K562 (cell line): ENCODE measurements around the gene KIAA0825. TPM values are rescaled to one million over a fixed set of nuclear protein-coding genes. Genes with fewer than 3 reads are reported as not detected.

ENCODE experiments used
- ATAC-seq: fragments of 200-7000 bp; cut with Tn5 transposase; 3 replicates; pipeline ENCODE4 v1.9.1; 2020; ENCODE audit warnings: moderate library complexity
- BruUV-seq: library from RNA; stranded (reverse); fragments of 400-500 nt; replicated peaks from 2 replicates; lab custom pipeline; 2021; lab: Mats Ljungman, UMichigan
- CTCF ChIA-PET: fragments of 300-600 bp; formaldehyde crosslinking; extraction: SDS; loops from one replicate; lab custom pipeline; 2021; ENCODE audit warnings: low intra/inter-chr PET ratio; lab: Yijun Ruan, JAX
- POLR2A ChIA-PET: fragments of 300-600, 350-650 bp; sonication (Branson Sonifier 250); formaldehyde crosslinking; extraction: SDS; loops from one replicate; lab custom pipeline; 2021; ENCODE audit warnings: antibody characterized with exemption, inconsistent platforms; lab: Yijun Ruan, JAX
- DNase-seq, 4 experiments: peaks; one replicate each; pipeline versions ENCODE4 v3.0.0 to v3.0.0-alpha.2; 2011 to 2018; ENCODE audit warnings: low spot score in 3 of 4, mixed read lengths in 3 of 4; ENCODE audit errors: extremely low read depth in 1 of 4
- FAIRE-seq: peaks from 2 replicates; lab custom pipeline; 2011; peaks lifted over from hg19 to GRCh38; lab: Jason Lieb, UNC
- H2AFZ ChIP-seq: 2 replicates; pipeline ENCODE4 v1.6.0; 2011; ENCODE audit warnings: low read depth, low read length, control low read depth, inconsistent platforms
- H3K27ac ChIP-seq: fragments of 200-600 bp; 3 replicates; pipeline ENCODE4 v1.8.0; 2011; ENCODE audit warnings: low read depth, mild to moderate bottlenecking, control low read depth, inconsistent platforms, low read length, moderate library complexity, mixed read lengths; ENCODE audit errors: extremely low read depth
- H3K27me3 ChIP-seq, 2 experiments: fragments of 300-600 bp in 1 of 2; 2 replicates in 1 of 2; 3 replicates in 1 of 2; pipeline versions ENCODE4 v1.6.0 to v1.8.0; 2011; ENCODE audit warnings: inconsistent platforms in 2 of 2, low read length in 2 of 2, mild to moderate bottlenecking in 1 of 2, mixed read lengths in 1 of 2, moderate library complexity in 1 of 2; ENCODE audit not compliant: control insufficient read depth in 2 of 2, insufficient read depth in 2 of 2
- H3K36me3 ChIP-seq: fragments of 300-600 bp; 3 replicates; pipeline ENCODE4 v1.8.0; 2011; ENCODE audit warnings: mild to moderate bottlenecking, low read length, inconsistent platforms; ENCODE audit not compliant: control insufficient read depth, insufficient read depth
- H3K4me1 ChIP-seq, 2 experiments: fragments of 200-600 bp in 1 of 2; replicated peaks in 1 of 2; 2 replicates in 1 of 2; 3 replicates in 1 of 2; pipeline versions ENCODE4 v1.5.1 to v1.8.0; 2011; ENCODE audit warnings: inconsistent platforms in 2 of 2, low read length in 2 of 2, mild to moderate bottlenecking in 1 of 2, mixed read lengths in 1 of 2, moderate library complexity in 1 of 2; ENCODE audit not compliant: control insufficient read depth in 2 of 2, insufficient read depth in 2 of 2
- H3K4me2 ChIP-seq: 2 replicates; pipeline ENCODE4 v1.6.1; 2011; ENCODE audit warnings: low read length, control low read depth, inconsistent platforms, mixed read lengths; ENCODE audit not compliant: insufficient read depth
- H3K4me3 ChIP-seq: fragments of 200-600 bp; sonication (generic), shearing (Covaris generic); 2 replicates; pipeline ENCODE4 v1.5.1; 2016; ENCODE audit warnings: control low read depth, inconsistent platforms
- H3K79me2 ChIP-seq: fragments of 200-600 bp; 3 replicates; pipeline ENCODE4 v1.8.0; 2011; ENCODE audit warnings: low read length, inconsistent platforms; ENCODE audit not compliant: control insufficient read depth, insufficient read depth
- H3K9ac ChIP-seq, 2 experiments: 2 replicates each; pipeline versions ENCODE4 v1.6.0 to v1.6.1; 2011; ENCODE audit warnings: low read depth in 2 of 2, low read length in 2 of 2, control low read depth in 1 of 2, inconsistent platforms in 1 of 2, mild to moderate bottlenecking in 1 of 2, mixed read lengths in 1 of 2; ENCODE audit not compliant: insufficient read depth in 1 of 2
- H3K9me1 ChIP-seq: one replicate; pipeline ENCODE4 v1.6.0; 2011; ENCODE audit warnings: inconsistent platforms, mild to moderate bottlenecking, low read length, moderate library complexity; ENCODE audit not compliant: control insufficient read depth, insufficient read depth
- H3K9me3 ChIP-seq: replicated peaks from 2 replicates; pipeline ENCODE4 v1.5.1; 2011; ENCODE audit warnings: low read depth, low read length, inconsistent platforms; ENCODE audit not compliant: control insufficient read depth, insufficient read depth
- H4K20me1 ChIP-seq: replicated peaks from 2 replicates; pipeline ENCODE4 v1.6.1; 2011; ENCODE audit warnings: low read length, inconsistent platforms, mixed read lengths; ENCODE audit not compliant: control insufficient read depth, insufficient read depth
- ADNP ChIP-seq: fragments of 200-800 bp; sonication (Bioruptor generic); IDR thresholded peaks from 2 replicates; pipeline ENCODE4 v1.6.1; 2016; ENCODE audit warnings: missing genetic modification characterization, missing compliant biosample characterization
- ARID3A ChIP-seq: IDR thresholded peaks from 2 replicates; pipeline ENCODE4 v1.6.1; 2012; ENCODE audit warnings: low read depth, low read length, improper control_type of control experiment, borderline replicate concordance
- CBFB ChIP-seq: sonication (generic); formaldehyde crosslinking; IDR thresholded peaks from 2 replicates; pipeline ENCODE4 v1.4.0; 2020; ENCODE audit warnings: mild to moderate bottlenecking, missing genetic modification reagents
- ESRRA ChIP-seq: fragments of 450-650 bp; IDR thresholded peaks from 2 replicates; pipeline ENCODE4 v1.6.1; 2014; ENCODE audit warnings: low read depth, mild to moderate bottlenecking, moderate library complexity, borderline replicate concordance
- FOXK2 ChIP-seq, 2 experiments: fragments of 450-650 bp; IDR thresholded peaks in 1 of 2; conservative IDR thresholded peaks in 1 of 2; 2 replicates each; pipeline ENCODE4 v1.6.1; 2016; ENCODE audit warnings: low read depth in 2 of 2, mild to moderate bottlenecking in 1 of 2
- HLTF ChIP-seq: fragments of 450-650 bp; IDR thresholded peaks from 2 replicates; pipeline ENCODE4 v1.6.1; 2016
- MAFF ChIP-seq: IDR thresholded peaks from 2 replicates; pipeline ENCODE4 v1.6.1; 2012; ENCODE audit warnings: low read length, improper control_type of control experiment
- NR4A1 ChIP-seq, 2 experiments: fragments of 250-450 bp in 1 of 2; fragments of 450-650 bp in 1 of 2; sonication (Bioruptor Pico) in 1 of 2; IDR thresholded peaks; 2 replicates each; pipeline versions ENCODE4 v1.4.0 to v1.6.1; 2016 to 2020; ENCODE audit warnings: mild to moderate bottlenecking in 2 of 2, missing compliant biosample characterization in 1 of 2, missing genetic modification characterization in 1 of 2, moderate library complexity in 1 of 2
- POU5F1 ChIP-seq: fragments of 150-350 bp; IDR thresholded peaks from 2 replicates; pipeline ENCODE4 v1.6.1; 2014; ENCODE audit warnings: borderline replicate concordance, low read length, low read depth, mild to moderate bottlenecking; ENCODE audit not compliant: partially characterized antibody
- RAD21 ChIP-seq, 2 experiments: fragments of 250-450 bp in 1 of 2; fragments of 450-650 bp in 1 of 2; sonication (Bioruptor Pico) in 1 of 2; formaldehyde crosslinking in 1 of 2; IDR thresholded peaks in 1 of 2; conservative IDR thresholded peaks in 1 of 2; 2 replicates each; pipeline versions ENCODE4 v1.4.0 to v1.8.0; 2020 to 2022; ENCODE audit warnings: mild to moderate bottlenecking in 2 of 2, moderate library complexity in 1 of 2
- RB1 ChIP-seq: fragments of 450-650 bp; IDR thresholded peaks from 2 replicates; pipeline ENCODE4 v1.6.1; 2017; ENCODE audit warnings: low read depth, mild to moderate bottlenecking
- ZNF197 ChIP-seq: fragments of 200-800 bp; sonication (Bioruptor generic); IDR thresholded peaks from 2 replicates; pipeline ENCODE4 v1.6.1; 2016; ENCODE audit warnings: low read depth, missing genetic modification characterization, missing compliant biosample characterization
- ZNF316 ChIP-seq: fragments of 450-650 bp; IDR thresholded peaks from 2 replicates; pipeline ENCODE4 v1.6.1; 2016
- WGBS: fragments of 100-300 bp; shearing (Covaris generic); methylation state at CpG from one replicate; pipeline ENCODE4 v1.1.6; 2016; ENCODE audit warnings: low coverage, mixed read lengths; ENCODE audit not compliant: insufficient coverage; ENCODE audit errors: missing lambda C conversion rate; 5-methylcytosine and 5-hydroxymethylcytosine counted together
- in situ Hi-C: fragments of 300-500 bp; cut with MboI; formaldehyde crosslinking; loops from 4 replicates; pipeline ENCODE4 v1.15.0; 2018; ENCODE audit warnings: inconsistent platforms, mixed read lengths
- intact Hi-C: fragments of 100-400 bp; cut with micrococcal nuclease; formaldehyde crosslinking; loops from 2 replicates; pipeline ENCODE4 v1.14.2; 2022
- polyA plus RNA-seq, 8 experiments: library from polyadenylated mRNA; depleted of rRNA in 4 of 8; stranded (reverse) in 5 of 8; unstranded in 3 of 8; fragments of >200 nt; fragmentation: Nextera tagmentation in 2 of 8; fragmentation: Illumina TruSeq in 1 of 8; extraction: Ambion mirVana in 2 of 8; extraction: Trizol in 1 of 8; gene quantifications; 2 replicates each; pipeline versions ENCODE4 v1.2.1 to v1.2.3, GENCODE V29; 2011 to 2014; ENCODE audit warnings: inconsistent platforms in 1 of 8, missing spikeins in 1 of 8
- total RNA-seq, 7 experiments: library from RNA; depleted of rRNA in 6 of 7; stranded (reverse); fragments of >200 nt in 6 of 7; fragmentation: Illumina TruSeq in 2 of 7; extraction: Trizol in 2 of 7; gene quantifications; 2 replicates each; pipeline versions ENCODE4 v1.2.1 to v1.2.3, GENCODE V29; 2011 to 2021; ENCODE audit warnings: low replicate concordance in 1 of 7

Gene KIAA0825
- total and polyA plus RNA-seq, 9 of the 15 experiments (the other 6 are each of a cell fraction or from before 2014, with no cell fraction given), result 0.05 to 0.36 (median 0.16) TPM; not detected in 1

GRCh38 chr5:94245608-94246007 lies 372.8 kb downstream of the KIAA0825 start:
- Histone ChIP-seq H4K20me1 (no peaks in the 10 kb centered on the region), H3K27ac (no peak overlapping the region), H3K36me3 (no peaks in the 10 kb centered on the region), H3K9me3 (no peaks in the 10 kb centered on the region), H3K27me3 (no peaks in the 10 kb centered on the region), H2AFZ (no peak overlapping the region), H3K4me1 (no peaks in the 10 kb centered on the region), H3K9ac (no peak overlapping the region), H3K79me2 (no peaks in the 10 kb centered on the region), H3K4me3 (no peak overlapping the region), H3K9me1 (no peaks in the 10 kb centered on the region), H3K4me2 (no peak overlapping the region)
- ChIA-PET POLR2A (no interaction called here), CTCF (no interaction called here)
- 0% methylated on average over 4 of the region's 4 CpGs for WGBS
- in situ Hi-C loops, result no loop called here
- ATAC-seq, result no peak
- intact Hi-C loops, result no loop called here
- BruUV-seq, result no TSS peak
- DNase-seq, result no peak
- no peak for FAIRE-seq
- no peak for TF ChIP-seq ZNF197 (CRISPR knock-in tag)
- TF ChIP-seq MAFF, result peak; percentile 18; the same call in 1 of the 2 replicates
- TF ChIP-seq ESRRA, result no peak
- TF ChIP-seq POU5F1, result no peak
- TF ChIP-seq RB1, result no peak
- no peak for TF ChIP-seq ADNP (tag)
- no peak for TF ChIP-seq CBFB
- peak; percentile 14; the same call in 1 of the 2 replicates for TF ChIP-seq ZNF316
- TF ChIP-seq RAD21 (CRISPR knock-in tag; conservative IDR thresholded peaks at IDR 0.05 in 1 of 2, IDR thresholded peaks at IDR 0.05 in 1 of 2), result no peak
- TF ChIP-seq FOXK2 (conservative IDR thresholded peaks at IDR 0.05 in 1 of 2, IDR thresholded peaks at IDR 0.05 in 1 of 2; ENCODE audit: low read depth in 2 of 2), result no peak
- TF ChIP-seq HLTF, result no peak
- no peak for TF ChIP-seq ARID3A
- no peak for TF ChIP-seq NR4A1 (CRISPR knock-in tag; IDR thresholded peaks at IDR 0.05)
- TF ChIP-seq NR4A1 (tag; IDR thresholded peaks at IDR 0.05), result no peak
